ENCODE results near the gene USP36.
"Not testable (repeated sequence)": the region's sequence is repeated elsewhere in the genome, so short reads cannot be mapped to it uniquely, and the experiment has no call there.

USP36 gene

DNA sequence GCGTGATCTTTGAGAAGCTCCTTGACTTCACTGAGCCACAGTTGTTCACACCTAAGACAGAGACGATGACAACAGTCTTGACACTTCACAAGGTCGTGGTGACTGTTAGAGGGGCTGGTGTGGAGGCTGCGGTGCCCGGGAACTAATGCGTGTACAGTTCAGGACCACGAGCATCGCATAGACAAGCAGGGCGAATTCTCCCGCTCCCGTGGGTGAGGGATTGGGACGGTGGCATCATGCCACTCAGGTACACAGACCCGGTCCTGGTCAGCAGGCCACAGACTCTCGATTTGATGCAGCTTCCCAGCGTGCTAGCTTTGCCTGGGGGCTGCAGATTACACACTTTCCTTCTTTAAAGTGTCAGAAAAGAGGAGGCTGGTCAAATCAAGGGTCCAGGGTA, 37.6 kb upstream of the USP36 start:
- Histone ChIP-seq H3K4me3 (no peak overlapping the region), H3K27ac (peak overlapping the region in 1 of 2 donors; percentile 87)
- DNase-seq (ENCODE audit: low spot score): no peak
- TF ChIP-seq, protein P1, sequence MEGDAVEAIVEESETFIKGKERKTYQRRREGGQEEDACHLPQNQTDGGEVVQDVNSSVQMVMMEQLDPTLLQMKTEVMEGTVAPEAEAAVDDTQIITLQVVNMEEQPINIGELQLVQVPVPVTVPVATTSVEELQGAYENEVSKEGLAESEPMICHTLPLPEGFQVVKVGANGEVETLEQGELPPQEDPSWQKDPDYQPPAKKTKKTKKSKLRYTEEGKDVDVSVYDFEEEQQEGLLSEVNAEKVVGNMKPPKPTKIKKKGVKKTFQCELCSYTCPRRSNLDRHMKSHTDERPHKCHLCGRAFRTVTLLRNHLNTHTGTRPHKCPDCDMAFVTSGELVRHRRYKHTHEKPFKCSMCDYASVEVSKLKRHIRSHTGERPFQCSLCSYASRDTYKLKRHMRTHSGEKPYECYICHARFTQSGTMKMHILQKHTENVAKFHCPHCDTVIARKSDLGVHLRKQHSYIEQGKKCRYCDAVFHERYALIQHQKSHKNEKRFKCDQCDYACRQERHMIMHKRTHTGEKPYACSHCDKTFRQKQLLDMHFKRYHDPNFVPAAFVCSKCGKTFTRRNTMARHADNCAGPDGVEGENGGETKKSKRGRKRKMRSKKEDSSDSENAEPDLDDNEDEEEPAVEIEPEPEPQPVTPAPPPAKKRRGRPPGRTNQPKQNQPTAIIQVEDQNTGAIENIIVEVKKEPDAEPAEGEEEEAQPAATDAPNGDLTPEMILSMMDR (IDR thresholded peaks at IDR 0.05): no peak

- H3K27ac ChIP-seq; H3K4me3 ChIP-seq; DNase-seq (ENCODE audit: low spot score): not testable (repeated sequence)
These were observed 36.4 kb upstream of the USP36 start for GRCh38 chr17:78876954-78877517.

DNA sequence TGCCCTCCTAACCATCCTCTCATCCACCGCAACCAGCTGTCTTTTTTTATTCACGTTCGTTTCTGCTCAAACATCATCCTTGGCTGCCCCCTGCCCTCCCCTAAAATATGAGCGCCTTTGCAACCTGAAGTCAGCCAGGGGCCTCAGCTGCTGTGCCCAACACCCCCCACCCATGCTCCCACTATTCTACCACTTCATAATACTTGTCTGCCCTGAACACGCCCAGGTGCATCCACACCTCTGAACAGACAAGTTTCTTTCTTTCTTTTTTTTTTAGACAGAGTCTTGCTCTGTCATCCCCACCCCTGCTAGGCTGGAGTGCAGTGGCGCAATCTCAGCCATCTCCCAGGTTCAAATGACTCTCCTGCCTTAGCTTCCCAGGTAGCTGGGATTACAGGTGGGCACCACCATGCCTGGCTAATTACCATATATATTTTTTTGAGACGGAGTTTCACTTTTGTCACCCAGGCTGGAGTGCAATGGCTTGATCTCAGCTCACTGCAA, 35.5 kb upstream of the USP36 start:
- Histone ChIP-seq H3K27ac (no peak overlapping the region), H3K4me3 (no peak overlapping the region)
- TF ChIP-seq, protein P1 (IDR thresholded peaks at IDR 0.05): no peak
- DNase-seq (ENCODE audit: low spot score): no peak

DNA sequence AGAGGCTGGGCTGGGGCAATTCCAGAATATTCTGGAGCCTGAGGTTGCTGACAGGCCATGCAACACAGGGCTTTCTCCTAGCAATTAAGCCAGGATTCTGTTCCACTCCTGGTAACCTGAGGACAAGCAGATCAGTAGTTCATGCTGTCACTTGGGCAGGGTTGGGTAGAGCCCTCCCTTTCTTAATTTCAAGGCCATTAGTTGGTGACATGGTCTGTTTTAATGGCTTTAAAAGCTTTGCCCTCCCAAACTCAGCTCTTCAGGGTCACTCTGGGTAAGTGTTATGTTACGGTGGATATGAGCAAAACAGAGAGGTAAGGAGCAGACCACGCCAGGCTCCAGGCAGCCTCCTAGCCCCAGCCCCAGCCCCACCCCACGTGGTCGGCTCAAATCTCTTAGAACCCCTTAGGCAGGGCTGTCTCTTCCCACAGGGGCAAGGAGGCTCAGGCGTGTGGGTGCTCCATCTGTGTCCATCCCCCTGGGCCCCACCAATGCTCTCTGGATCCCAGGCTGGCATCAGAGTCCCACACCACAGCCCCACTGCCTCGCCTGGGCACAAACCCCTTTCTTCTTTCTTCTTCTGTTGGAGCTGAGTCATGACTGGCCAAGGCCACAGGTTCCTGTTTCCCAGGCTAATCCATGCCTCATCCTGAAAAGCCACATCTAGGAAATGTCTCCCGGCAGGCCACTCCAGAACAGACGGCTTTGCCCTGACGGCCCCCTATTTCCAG, 34.9 kb upstream of the USP36 start:
- H3K27ac ChIP-seq: peak overlapping the region; percentile 36 to 58
- TF ChIP-seq, protein P1 (IDR thresholded peaks at IDR 0.05): no peak
- DNase-seq (ENCODE audit: low spot score): no peak
- no peak overlapping the region for H3K4me3 ChIP-seq

DNA sequence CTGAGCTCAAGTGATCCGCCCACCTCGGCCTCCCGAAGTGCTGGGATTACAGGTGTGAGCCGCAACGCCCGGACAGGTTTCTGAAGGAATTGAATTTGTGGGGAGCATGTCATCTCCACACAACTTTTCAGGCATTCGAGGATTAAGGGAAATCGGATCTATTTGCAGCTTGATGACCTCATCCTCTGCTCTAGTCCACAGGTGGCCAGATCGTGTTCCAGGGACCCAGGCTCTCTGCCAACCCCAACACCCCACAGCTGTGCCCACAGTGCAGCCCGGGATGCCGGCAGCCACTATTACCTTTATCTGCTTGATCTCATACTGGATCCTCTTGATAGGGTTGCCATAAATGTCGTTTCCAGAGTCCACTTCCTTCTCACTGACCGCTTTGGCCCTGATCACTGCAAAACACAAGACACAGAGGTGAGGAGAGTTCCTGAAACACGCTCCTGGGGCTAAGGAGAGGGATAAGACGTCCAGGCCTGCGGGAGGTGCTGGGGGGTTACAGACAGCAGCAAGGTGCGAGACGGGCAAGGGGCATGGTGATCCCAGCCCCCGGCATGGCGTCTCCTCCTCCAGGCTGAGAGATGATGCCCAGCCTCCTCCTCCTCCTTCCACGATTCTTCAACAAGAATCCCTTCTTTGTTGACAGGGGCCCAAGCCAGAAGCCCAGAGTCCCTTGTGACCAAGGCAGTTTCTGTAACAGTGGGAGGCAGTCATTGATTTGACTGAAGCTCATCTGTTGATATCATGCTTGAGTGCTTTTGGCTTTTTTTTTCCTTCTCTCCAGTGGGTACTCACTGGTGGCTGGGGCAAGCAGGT, 33.1 kb upstream of the USP36 start:
- TF ChIP-seq, protein P1 (IDR thresholded peaks at IDR 0.05): no peak
- H3K4me3 ChIP-seq: no peak overlapping the region
- DNase-seq (ENCODE audit: low spot score): no peak
- H3K27ac ChIP-seq: peak overlapping the region; percentile 32 to 49

GRCh38 chr17:78872486-78872885, 31.9 kb upstream of the USP36 start:
- H3K27ac ChIP-seq: no peak overlapping the region
- no peak overlapping the region for H3K4me3 ChIP-seq
- TF ChIP-seq, protein P1 (IDR thresholded peaks at IDR 0.05): no peak

GRCh38 chr17:78870621-78871020, 30.0 kb upstream of the USP36 start:
- no peak overlapping the region for H3K4me3 ChIP-seq
- TF ChIP-seq, protein P1 (IDR thresholded peaks at IDR 0.05): no peak
- H3K27ac ChIP-seq: no peak overlapping the region
- DNase-seq (ENCODE audit: low spot score): no peak

More at GRCh38 chr17:78872486-78872885, 31.9 kb upstream of the USP36 start:
- DNase-seq (ENCODE audit: low spot score): no peak

Data from coronary artery (tissue), 2 donors.